GM12878 (cell line): ENCODE measurements around the gene DCBLD2. TPM values are rescaled to one million over a fixed set of nuclear protein-coding genes. Genes with fewer than 3 reads are reported as not detected.

Source experiments
- ATAC-seq: fragments of 200-7000 bp; cut with Tn5 transposase; 3 replicates; pipeline ENCODE4 v1.9.1; 2020; ENCODE audit warnings: mild to moderate bottlenecking, moderate library complexity
- BruUV-seq: library from RNA; stranded (reverse); fragments of 400-500 nt; replicated peaks from 2 replicates; lab custom pipeline; 2021; lab: Mats Ljungman, UMichigan
- CTCF ChIA-PET: fragments of 300-600 bp; sonication (Branson Sonifier 250); formaldehyde crosslinking; extraction: SDS; loops from one replicate; lab custom pipeline; 2021; ENCODE audit warnings: inconsistent platforms; lab: Yijun Ruan, JAX
- POLR2A ChIA-PET: fragments of 350-600 bp; formaldehyde crosslinking; extraction: SDS; loops from one replicate; lab custom pipeline; 2021; ENCODE audit warnings: inconsistent platforms; lab: Charles Lee
- RAD21 ChIA-PET: fragments of 300-600 bp; sonication (Branson Sonifier 250); formaldehyde crosslinking; loops from one replicate; lab custom pipeline; 2023; ENCODE audit warnings: antibody characterized with exemption; ENCODE audit not compliant: unreplicated experiment; lab: Charles Lee
- SMC1A ChIA-PET: fragments of 300-600 bp; sonication (Branson Sonifier 250); formaldehyde crosslinking; loops from one replicate; lab custom pipeline; 2023; ENCODE audit not compliant: unreplicated experiment, uncharacterized antibody; lab: Charles Lee
- DNase-seq: peaks from one replicate; pipeline ENCODE4 v3.0.0-alpha.2; 2011; ENCODE audit warnings: low read depth, low spot score
- FAIRE-seq: peaks from 3 replicates; lab custom pipeline; 2011; peaks lifted over from hg19 to GRCh38; lab: Jason Lieb, UNC
- H2AFZ ChIP-seq: 2 replicates; pipeline ENCODE4 v1.6.0; 2011; ENCODE audit warnings: low read depth, low read length, control low read depth; ENCODE audit not compliant: control insufficient read depth
- H3K27ac ChIP-seq: 2 replicates; pipeline ENCODE4 v1.5.1; 2011; ENCODE audit warnings: control low read depth; ENCODE audit not compliant: control insufficient read depth, insufficient read depth
- H3K27me3 ChIP-seq, 2 experiments: replicated peaks in 1 of 2; 2 replicates each; pipeline versions ENCODE4 v1.6.0 to v1.6.1; 2011; ENCODE audit warnings: low read length in 1 of 2; ENCODE audit not compliant: control insufficient read depth in 2 of 2, insufficient read depth in 2 of 2
- H3K36me3 ChIP-seq, 2 experiments: 2 replicates each; pipeline ENCODE4 v1.5.1; 2011; ENCODE audit warnings: low read length in 1 of 2; ENCODE audit not compliant: control insufficient read depth in 2 of 2, insufficient read depth in 2 of 2
- H3K4me1 ChIP-seq: 2 replicates; pipeline ENCODE4 v1.6.1; 2011; ENCODE audit warnings: mild to moderate bottlenecking, low read length, moderate library complexity, mixed read lengths; ENCODE audit not compliant: control insufficient read depth, insufficient read depth
- H3K4me2 ChIP-seq: 2 replicates; pipeline ENCODE4 v1.6.0; 2011; ENCODE audit warnings: control low read depth; ENCODE audit not compliant: control insufficient read depth, insufficient read depth
- H3K4me3 ChIP-seq: fragments of 200-600 bp; sonication (generic); 2 replicates; pipeline ENCODE4 v1.5.1; 2016
- H3K79me2 ChIP-seq: 2 replicates; pipeline ENCODE4 v1.6.0; 2011; ENCODE audit warnings: low read length; ENCODE audit not compliant: control insufficient read depth, insufficient read depth
- H3K9ac ChIP-seq: 2 replicates; pipeline ENCODE4 v1.8.0; 2011; ENCODE audit warnings: low read length, control low read depth, mixed read lengths; ENCODE audit not compliant: control insufficient read depth, insufficient read depth
- H3K9me3 ChIP-seq: replicated peaks from 3 replicates; pipeline ENCODE4 v1.5.1; 2011; ENCODE audit warnings: mild to moderate bottlenecking, low read length; ENCODE audit not compliant: control insufficient read depth, insufficient read depth
- H4K20me1 ChIP-seq: 2 replicates; pipeline ENCODE4 v1.6.0; 2011; ENCODE audit not compliant: control insufficient read depth, insufficient read depth
- EP300 ChIP-seq, 2 experiments: fragments of 150-350 bp in 1 of 2; IDR thresholded peaks; 2 replicates each; pipeline ENCODE4 v1.6.1; 2011 to 2012; ENCODE audit warnings: low read depth in 2 of 2, low read length in 2 of 2, borderline replicate concordance in 1 of 2, improper control_type of control experiment in 1 of 2, inconsistent platforms in 1 of 2; ENCODE audit not compliant: control insufficient read depth in 1 of 2
- ZBTB4 ChIP-seq: fragments of 450-650 bp; formaldehyde crosslinking; IDR thresholded peaks from 2 replicates; pipeline ENCODE4 v1.4.0; 2022; ENCODE audit warnings: mild to moderate bottlenecking, moderate library complexity
- ZNF384 ChIP-seq: IDR thresholded peaks from 2 replicates; pipeline ENCODE4 v1.6.1; 2012; ENCODE audit warnings: low read depth, mild to moderate bottlenecking, low read length, improper control_type of control experiment, borderline replicate concordance
- ZNF592 ChIP-seq: fragments of 450-650 bp; IDR thresholded peaks from 2 replicates; pipeline ENCODE4 v1.6.1; 2017; ENCODE audit warnings: mild to moderate bottlenecking, moderate library complexity
- WGBS: methylation state at CpG from one replicate; pipeline ENCODE4 v1.1.6; 2016; ENCODE audit warnings: low lambda C conversion rate; ENCODE audit not compliant: insufficient replicate concordance, insufficient coverage; ENCODE audit errors: missing lambda C conversion rate; 5-methylcytosine and 5-hydroxymethylcytosine counted together
- in situ Hi-C: fragments of 300-500 bp; cut with MboI; formaldehyde crosslinking; loops from 9 replicates; pipeline ENCODE4 v1.14.3; 2018; ENCODE audit warnings: mixed read lengths
- intact Hi-C: fragments of 100-400 bp; cut with micrococcal nuclease; formaldehyde crosslinking; loops from one replicate; pipeline ENCODE4 v1.14.2; 2022; ENCODE audit not compliant: unreplicated experiment
- polyA plus RNA-seq, 11 experiments: library from polyadenylated mRNA; depleted of rRNA in 4 of 11; unstranded in 6 of 11; stranded (reverse) in 5 of 11; fragments of >200 nt; fragmentation: Nextera tagmentation in 4 of 11; fragmentation: Illumina TruSeq in 1 of 11; extraction: Ambion mirVana in 4 of 11; extraction: Trizol in 1 of 11; gene quantifications; 1 replicate in 1 of 11; 2 replicates in 10 of 11; pipeline versions ENCODE4 v1.2.1 to v1.2.3, GENCODE V29; 2011 to 2016; ENCODE audit warnings: inconsistent platforms in 2 of 11, missing spikeins in 2 of 11, low read depth in 1 of 11
- small RNA-seq: library from RNA; depleted of rRNA; stranded (forward); fragments of <200 nt; gene quantifications from one replicate; pipeline ENCODE3, GENCODE V24; 2014
- total RNA-seq, 4 experiments: library from RNA; depleted of rRNA in 3 of 4; stranded (reverse); fragments of >200 nt in 3 of 4; fragmentation: Illumina TruSeq in 1 of 4; extraction: Trizol in 1 of 4; gene quantifications; 2 replicates each; pipeline versions ENCODE4 v1.2.1 to v1.2.3, GENCODE V29; 2013 to 2021

DCBLD2 gene
- total and polyA plus RNA-seq, 10 of the 15 experiments (the other 5 are each of a cell fraction or from before 2014, with no cell fraction given): 1.6 to 5.9 (median 4.7) TPM

DNA sequence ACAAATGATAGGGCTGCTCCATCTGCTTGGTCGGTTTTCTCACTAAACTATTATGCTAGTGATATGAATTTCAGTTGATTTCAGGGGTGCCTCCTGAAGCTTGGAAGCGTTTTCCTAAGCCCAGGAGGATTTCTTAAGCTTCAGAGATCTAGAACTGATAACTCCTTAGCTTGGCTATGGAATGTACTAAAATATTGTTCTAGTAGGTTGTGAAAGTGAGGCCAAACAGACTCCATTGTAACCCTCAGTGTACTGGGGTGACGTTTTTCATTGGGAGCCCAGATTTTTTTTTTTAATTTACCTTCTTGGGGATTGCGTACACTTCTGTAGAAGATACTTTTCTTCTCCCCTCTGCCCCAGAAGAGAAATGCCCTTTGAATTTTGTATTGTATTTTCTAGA, 155.4 kb downstream of the DCBLD2 start:
- intact Hi-C loops (no loop called here), in situ Hi-C loops (no loop called here)
- no peak overlapping the region for H2AFZ ChIP-seq
- CTCF ChIA-PET: interaction anchor here (0.9 to 1.7 kb wide), 4 partner anchors 10 to 143 kb away, joined by 3 to 4 read pairs (median 4); no protein-coding TSS in a partner anchor
- WGBS: 48% methylated on average over 4 of the region's 4 CpGs
- SMC1A ChIA-PET: interaction anchor here (1.0 to 8.1 kb wide), 7 partner anchors 11 to 185 kb away, joined by 3 to 139 read pairs (median 17); partner anchors contain the start of gene ST3GAL6
- no peaks in the 10 kb centered on the region for H3K36me3 ChIP-seq
- H3K27ac ChIP-seq: peak overlapping the region; percentile 79; the same call in 1 of the 2 replicates
- peaks cover 34% of the 10 kb centered on the region for H3K79me2 ChIP-seq
- POLR2A ChIA-PET: interaction anchor here (1.2 to 4.0 kb wide), 4 partner anchors 10 to 19 kb away, joined by 3 to 43 read pairs (median 4); no protein-coding TSS in a partner anchor
- H3K9ac ChIP-seq: no peak overlapping the region
- DNase-seq (no peak), FAIRE-seq (no peak), ATAC-seq (no peak)
- RAD21 ChIA-PET: interaction anchor here (0.9 to 3.9 kb wide), 6 partner anchors 11 to 145 kb away, joined by 3 to 36 read pairs (median 12); no protein-coding TSS in a partner anchor
- H3K4me1 ChIP-seq: peaks cover 12% of the 10 kb centered on the region
- TF ChIP-seq ZNF592 (peak; percentile 69; the same call in 1 of the 2 replicates), EP300 (IDR thresholded peaks at IDR 0.05; ENCODE audit: borderline replicate concordance in 1 of 2, control insufficient read depth in 1 of 2, low read depth in 2 of 2, low read length in 2 of 2) (no peak), ZNF384 (no peak), ZBTB4 (CRISPR knock-in tag) (0 out of 2 replicates have a peak, but pooled peaks have one; percentile 1)
- H3K4me2 ChIP-seq: peak overlapping the region; percentile 57
- no peaks in the 10 kb centered on the region for H4K20me1 ChIP-seq
- H3K27me3 ChIP-seq: no peaks in the 10 kb centered on the region
- BruUV-seq: no TSS peak
- no peak overlapping the region for H3K4me3 ChIP-seq
- H3K9me3 ChIP-seq: no peaks in the 10 kb centered on the region; the same call in 1 of the 3 replicates

Small RNAs within 50 kb of the gene (small RNA-seq; reads per million reads assigned to genes)
- gene RNU6-1263P (not detected), gene RNU6-26P (not detected)

Other genes with a start within 250 kb of the DCBLD2 start
- 35.4 and 43.9 TPM in 2 replicates for gene ST3GAL6, start 138.4 kb downstream of the DCBLD2 start, total RNA-seq (2014; rRNA removed)
- gene ST3GAL6, start 138.4 kb downstream of the DCBLD2 start, total RNA-seq (2014; rRNA removed; fragmentation: Illumina TruSeq; extraction: Trizol): 38.6 and 39.2 TPM in 2 replicates
- 36.2 TPM in 2 replicates for gene ST3GAL6, start 138.4 kb downstream of the DCBLD2 start, total RNA-seq (2021)
- gene ST3GAL6, start 138.4 kb downstream of the DCBLD2 start, polyA plus RNA-seq (2011; rRNA removed): 20.2 and 31.3 TPM in 2 replicates
- 38.8 and 58.0 TPM in 2 replicates for gene ST3GAL6, start 138.4 kb downstream of the DCBLD2 start, polyA plus RNA-seq (2014; fragmentation: Illumina TruSeq; extraction: Trizol)
- 10 to 100 TPM; 19.5 to 31.4 TPM for gene ST3GAL6, start 138.4 kb downstream of the DCBLD2 start, polyA plus RNA-seq (2014; fragmentation: Nextera tagmentation; extraction: Ambion mirVana)
- gene ST3GAL6, start 138.4 kb downstream of the DCBLD2 start, polyA plus RNA-seq (2014; rRNA removed): 32.4 and 41.2 TPM in 2 replicates
- 10 to 100 TPM; 38.8 to 40.4 TPM for gene ST3GAL6, start 138.4 kb downstream of the DCBLD2 start, polyA plus RNA-seq (2016; fragmentation: Nextera tagmentation; extraction: Ambion mirVana)